Endodermal cell (in vitro differentiated cells): Measurements from ENCODE around the gene GFOD1. TPM values are rescaled to one million over a fixed set of nuclear protein-coding genes. Genes with fewer than 3 reads are reported as not detected.
"Not testable (repeated sequence)": the region's sequence is repeated elsewhere in the genome, so short reads cannot be mapped to it uniquely, and the experiment has no call there.

Experiments used
- DNase-seq: peaks from one replicate; pipeline ENCODE4 v3.0.0-alpha.2; 2017
- H3K27ac ChIP-seq: 2 replicates; pipeline ENCODE4 v1.5.1; 2013; ENCODE audit warnings: mild to moderate bottlenecking, low read depth, low read length, moderate library complexity
- H3K27me3 ChIP-seq: 2 replicates; pipeline ENCODE4 v1.6.1; 2013; ENCODE audit warnings: mild to moderate bottlenecking, low read length, moderate library complexity; ENCODE audit not compliant: insufficient read depth, control insufficient read depth, poor library complexity, severe bottlenecking
- H3K36me3 ChIP-seq: 2 replicates; pipeline ENCODE4 v1.7.0; 2013; ENCODE audit warnings: mild to moderate bottlenecking, low read length, moderate library complexity; ENCODE audit not compliant: control insufficient read depth, insufficient read depth
- H3K4me1 ChIP-seq: one replicate; pipeline ENCODE4 v1.7.0; 2013; ENCODE audit warnings: low read length; ENCODE audit not compliant: control insufficient read depth, insufficient read depth
- H3K4me3 ChIP-seq: 2 replicates; pipeline ENCODE4 v1.5.1; 2013; ENCODE audit warnings: mild to moderate bottlenecking, low read length, moderate library complexity
- H3K9ac ChIP-seq: 2 replicates; pipeline ENCODE4 v1.6.1; 2013; ENCODE audit warnings: mild to moderate bottlenecking, low read length, moderate library complexity; ENCODE audit not compliant: poor library complexity, severe bottlenecking; ENCODE audit errors: extremely low read depth
- H3K9me3 ChIP-seq: 2 replicates; pipeline ENCODE4 v1.6.1; 2013; ENCODE audit warnings: mild to moderate bottlenecking, low read length, moderate library complexity; ENCODE audit not compliant: control insufficient read depth
- H3K27ac Mint-ChIP-seq: 2 replicates; pipeline ENCODE4 v1.8.0; 2020; ENCODE audit warnings: mixed read lengths
- H3K27me3 Mint-ChIP-seq: 2 replicates; pipeline ENCODE4 v1.8.0; 2021; ENCODE audit warnings: mild to moderate bottlenecking, mixed read lengths; ENCODE audit not compliant: insufficient read depth
- H3K36me3 Mint-ChIP-seq: 2 replicates; pipeline ENCODE4 v1.8.0; 2020; ENCODE audit warnings: low read depth, mixed read lengths
- H3K4me1 Mint-ChIP-seq: 2 replicates; pipeline ENCODE4 v1.8.0; 2020; ENCODE audit warnings: mixed read lengths
- H3K4me3 Mint-ChIP-seq: 2 replicates; pipeline ENCODE4 v1.8.0; 2020; ENCODE audit warnings: mild to moderate bottlenecking, moderate library complexity, mixed read lengths
- H3K9me3 Mint-ChIP-seq: 2 replicates; pipeline ENCODE4 v1.8.0; 2020; ENCODE audit warnings: mild to moderate bottlenecking, mixed read lengths
- CTCF ChIP-seq: fragments of 200-600 bp; sonication (generic); conservative IDR thresholded peaks from 2 replicates; pipeline ENCODE4 v1.5.0; 2021; ENCODE audit warnings: antibody characterized with exemption, mild to moderate bottlenecking
- WGBS, 2 experiments: methylation state at CpG; one replicate each; pipeline versions ENCODE4 v1.1.5 to v1.1.7; 2013; ENCODE audit warnings: missing lambda C conversion rate in 2 of 2, mixed read lengths in 1 of 2; ENCODE audit not compliant: insufficient coverage in 1 of 2, insufficient read length in 1 of 2; 5-methylcytosine and 5-hydroxymethylcytosine counted together
- total RNA-seq, 2 donors: library from RNA; stranded (reverse); fragmentation: NEBNext Ultra II Directional in 1 of 2; extraction: Animal tissue kit (Norgen Biotek cat#: 25700) in 1 of 2; gene quantifications; 2 replicates in 1 of 2; 3 replicates in 1 of 2; pipeline ENCODE4 v1.2.1, GENCODE V29; 2021

The GFOD1 gene
- total RNA-seq, 2 donors from 2014 or later: 0.71 to 1.9 TPM

DNA sequence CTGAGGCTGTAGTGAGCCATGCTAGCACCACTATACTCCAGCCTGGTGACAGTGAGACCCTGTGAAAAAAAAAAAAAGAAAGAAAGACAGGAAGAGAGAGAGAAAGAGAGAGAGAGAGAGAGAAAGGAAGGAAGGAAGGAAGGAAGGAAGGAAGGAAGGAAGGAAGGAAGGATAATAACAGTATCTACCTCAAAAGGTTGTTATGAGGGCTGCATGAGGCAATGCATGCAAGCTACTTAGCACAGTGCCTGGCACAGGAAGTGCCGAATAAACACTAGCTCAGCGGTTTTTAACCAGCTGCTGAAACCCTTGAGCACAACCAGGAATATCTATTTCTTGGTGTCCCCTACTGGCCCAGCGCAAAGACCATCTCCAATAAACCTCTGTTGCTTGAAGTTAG is 96.7 kb downstream of the GFOD1 start:
- Mint-ChIP-seq H3K27me3 (no peaks in the 10 kb centered on the region), H3K4me3 (no peak overlapping the region), H3K27ac (no peak overlapping the region), H3K36me3 (no peaks in the 10 kb centered on the region), H3K9me3 (peaks cover 4% of the 10 kb centered on the region), H3K4me1 (no peaks in the 10 kb centered on the region)
- H3K9ac ChIP-seq: no peak overlapping the region
- H3K4me3 ChIP-seq: no peak overlapping the region
- H3K9me3 ChIP-seq: no peaks in the 10 kb centered on the region
- no peaks in the 10 kb centered on the region for H3K36me3 ChIP-seq
- no peaks in the 10 kb centered on the region for H3K27me3 ChIP-seq
- 67 to 75% methylated on average over 3 of the region's 3 CpGs for WGBS, 2 experiments
- TF ChIP-seq CTCF: no peak
- no peaks in the 10 kb centered on the region for H3K4me1 ChIP-seq
- DNase-seq: no peak
- H3K27ac ChIP-seq: no peak overlapping the region

DNA sequence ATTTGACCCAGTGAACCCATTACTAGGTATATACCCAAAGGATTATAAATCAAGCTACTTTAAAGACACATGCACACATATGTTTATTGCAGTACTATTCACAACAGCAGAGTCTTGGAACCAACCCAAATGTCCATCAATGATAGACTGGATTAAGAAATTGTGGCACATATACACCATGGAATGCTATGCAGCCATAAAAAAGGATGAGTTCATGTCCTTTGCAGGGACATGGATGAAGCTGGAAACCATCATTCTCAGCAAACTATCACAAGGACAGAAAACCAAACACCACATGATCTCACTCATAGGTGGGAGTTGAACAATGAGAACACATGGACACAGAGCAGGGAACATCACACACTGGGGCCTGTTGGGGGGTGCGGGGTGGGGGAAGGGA is 98.2 kb downstream of the GFOD1 start:
- H3K4me1 Mint-ChIP-seq, DNase-seq, H3K36me3 ChIP-seq, H3K4me1 ChIP-seq, H3K27ac ChIP-seq, H3K4me3 Mint-ChIP-seq, H3K27ac Mint-ChIP-seq, H3K27me3 ChIP-seq, H3K9me3 Mint-ChIP-seq, H3K4me3 ChIP-seq, H3K9me3 ChIP-seq, H3K36me3 Mint-ChIP-seq, H3K9ac ChIP-seq, H3K27me3 Mint-ChIP-seq: not testable (repeated sequence)
- WGBS, 2 experiments: 100% methylated on average over 1 of the region's 1 CpG

DNA sequence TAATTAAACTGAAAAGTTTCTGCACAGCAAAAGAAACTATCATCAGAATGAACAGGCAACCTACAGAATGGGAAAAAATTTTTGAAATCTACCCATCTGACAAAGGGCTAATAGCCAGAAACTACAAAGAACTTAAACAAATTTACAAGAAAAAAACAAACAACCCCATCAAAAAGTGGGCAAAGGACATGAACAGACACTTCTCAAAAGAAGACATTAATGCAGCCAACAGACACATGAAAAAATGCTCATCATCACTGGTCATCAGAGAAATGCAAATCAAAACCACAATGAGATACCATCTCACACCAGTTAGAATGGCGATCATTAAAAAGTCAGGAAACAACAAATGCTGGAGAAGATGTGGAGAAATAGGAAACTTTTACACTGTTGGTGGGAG is 98.6 kb downstream of the GFOD1 start:
- not testable (repeated sequence) for H3K9me3 Mint-ChIP-seq, H3K27me3 ChIP-seq, H3K4me1 Mint-ChIP-seq, H3K27ac Mint-ChIP-seq, H3K36me3 ChIP-seq, H3K4me1 ChIP-seq, DNase-seq, H3K36me3 Mint-ChIP-seq, H3K27ac ChIP-seq, H3K4me3 Mint-ChIP-seq, H3K27me3 Mint-ChIP-seq, H3K9ac ChIP-seq, H3K4me3 ChIP-seq, H3K9me3 ChIP-seq
- WGBS, 2 experiments: 100% methylated on average over 1 of the region's 1 CpG

DNA sequence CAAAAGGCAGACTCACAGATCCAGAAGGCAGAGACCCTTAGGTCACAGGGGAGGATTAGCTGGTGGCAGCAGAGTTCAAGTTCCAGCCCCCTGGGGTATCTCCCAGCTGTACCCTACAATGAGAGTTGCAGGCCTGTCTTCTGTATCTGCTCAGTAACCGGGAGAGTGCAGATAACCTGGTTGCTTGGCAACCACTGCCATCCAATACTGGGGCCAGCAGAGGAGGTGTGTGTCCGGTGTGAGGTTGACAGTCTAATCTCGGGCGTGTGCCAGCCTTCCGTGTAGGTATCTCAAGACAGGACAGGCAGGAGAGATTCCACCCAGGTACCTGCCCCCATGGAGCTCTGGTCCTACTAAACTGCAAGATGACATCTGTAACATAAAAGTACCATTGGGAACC is 102.4 kb downstream of the GFOD1 start:
- H3K27me3 ChIP-seq: no peaks in the 10 kb centered on the region
- no peaks in the 10 kb centered on the region for H3K36me3 ChIP-seq
- no peak overlapping the region for H3K4me3 Mint-ChIP-seq
- H3K9me3 ChIP-seq: no peaks in the 10 kb centered on the region
- peaks cover 3% of the 10 kb centered on the region for H3K4me1 ChIP-seq
- H3K27ac ChIP-seq: no peak overlapping the region
- no peak for TF ChIP-seq CTCF
- no peaks in the 10 kb centered on the region for H3K27me3 Mint-ChIP-seq
- H3K36me3 Mint-ChIP-seq: no peaks in the 10 kb centered on the region
- WGBS, 2 experiments: 92 to 93% methylated on average over 5 of the region's 5 CpGs
- no peak overlapping the region for H3K27ac Mint-ChIP-seq
- H3K9me3 Mint-ChIP-seq: peaks cover 4% of the 10 kb centered on the region
- no peak overlapping the region for H3K4me3 ChIP-seq
- DNase-seq: no peak
- H3K4me1 Mint-ChIP-seq: peaks cover 10% of the 10 kb centered on the region
- no peak overlapping the region for H3K9ac ChIP-seq
